Hepatocyte (in vitro differentiated cells): Measurements from ENCODE around the gene TPM4. TPM values are rescaled to one million over a fixed set of nuclear protein-coding genes. Genes with fewer than 3 reads are reported as not detected.

Source experiments
- DNase-seq: peaks from one replicate; pipeline ENCODE4 v3.0.0-alpha.2; 2016; ENCODE audit warnings: low spot score
- H2AFZ ChIP-seq: fragments of 200-600 bp; sonication (generic); 2 replicates; pipeline ENCODE4 v1.6.0; 2016; ENCODE audit warnings: antibody characterized with exemption, mild to moderate bottlenecking
- H3K27ac ChIP-seq: fragments of 200-600 bp; sonication (generic); 2 replicates; pipeline ENCODE4 v1.5.1; 2016; ENCODE audit warnings: mild to moderate bottlenecking
- H3K27me3 ChIP-seq: fragments of 200-600 bp; sonication (generic); 2 replicates; pipeline ENCODE4 v1.6.1; 2016
- H3K36me3 ChIP-seq: fragments of 200-600 bp; sonication (generic); replicated peaks from 2 replicates; pipeline ENCODE4 v1.5.1; 2016; ENCODE audit warnings: low read depth; ENCODE audit not compliant: insufficient read depth
- H3K4me1 ChIP-seq: fragments of 200-600 bp; sonication (generic); 2 replicates; pipeline ENCODE4 v1.5.1; 2016; ENCODE audit warnings: mild to moderate bottlenecking, moderate library complexity; ENCODE audit not compliant: insufficient read depth
- H3K4me2 ChIP-seq: fragments of 200-600 bp; sonication (generic); 2 replicates; pipeline ENCODE4 v1.6.0; 2016
- H3K4me3 ChIP-seq: fragments of 200-600 bp; sonication (generic); 2 replicates; pipeline ENCODE4 v1.5.1; 2016; ENCODE audit warnings: mild to moderate bottlenecking
- H3K79me2 ChIP-seq: fragments of 200-600 bp; sonication (generic); 2 replicates; pipeline ENCODE4 v1.6.0; 2017; ENCODE audit warnings: mild to moderate bottlenecking
- H3K9me2 ChIP-seq: fragments of 200-600 bp; sonication (generic); replicated peaks from 2 replicates; pipeline ENCODE4 v1.6.0; 2017; ENCODE audit warnings: mild to moderate bottlenecking; ENCODE audit not compliant: insufficient read depth
- H3K9me3 ChIP-seq: fragments of 200-600 bp; sonication (generic); 2 replicates; pipeline ENCODE4 v1.5.1; 2016; ENCODE audit warnings: low read depth, mild to moderate bottlenecking
- H4K20me1 ChIP-seq: fragments of 200-600 bp; sonication (generic); 2 replicates; pipeline ENCODE4 v1.6.0; 2016; ENCODE audit warnings: mild to moderate bottlenecking; ENCODE audit not compliant: insufficient read depth, poor library complexity, severe bottlenecking
- EZH2 ChIP-seq: fragments of 200-600 bp; sonication (generic); IDR thresholded peaks from 2 replicates; pipeline ENCODE4 v1.6.1; 2016; ENCODE audit warnings: antibody characterized with exemption, mild to moderate bottlenecking, borderline replicate concordance
- EZH2phosphoT487 ChIP-seq: fragments of 200-600 bp; sonication (generic); IDR thresholded peaks from one replicate; pipeline ENCODE4 v1.6.1; 2018; ENCODE audit warnings: antibody characterized with exemption, mild to moderate bottlenecking, low read depth, moderate library complexity; ENCODE audit not compliant: unreplicated experiment, severe bottlenecking
- WGBS: methylation state at CpG from one replicate; pipeline ENCODE4 v1.1.6; 2016; ENCODE audit warnings: low lambda C conversion rate; ENCODE audit errors: missing lambda C conversion rate; 5-methylcytosine and 5-hydroxymethylcytosine counted together
- polyA plus RNA-seq: library from polyadenylated mRNA; unstranded; fragments of >200 nt; fragmentation: Nextera tagmentation; extraction: Ambion mirVana; gene quantifications from 2 replicates; pipeline ENCODE4 v1.2.1, GENCODE V29; 2016
- total RNA-seq: library from RNA; depleted of rRNA; stranded (reverse); fragments of >200 nt; gene quantifications from 2 replicates; pipeline ENCODE4 v1.2.3, GENCODE V29; 2014
- TF ChIP-seq, protein P1 (sequence below): fragments of 200-600 bp; sonication (generic); IDR thresholded peaks from 2 replicates; pipeline ENCODE4 v1.5.1; 2016; ENCODE audit warnings: antibody characterized with exemption, mild to moderate bottlenecking; ENCODE audit not compliant: poor library complexity

TPM4 gene
- total and polyA plus RNA-seq, 2 experiments from 2014 or later: 337 to 417 TPM

DNA sequence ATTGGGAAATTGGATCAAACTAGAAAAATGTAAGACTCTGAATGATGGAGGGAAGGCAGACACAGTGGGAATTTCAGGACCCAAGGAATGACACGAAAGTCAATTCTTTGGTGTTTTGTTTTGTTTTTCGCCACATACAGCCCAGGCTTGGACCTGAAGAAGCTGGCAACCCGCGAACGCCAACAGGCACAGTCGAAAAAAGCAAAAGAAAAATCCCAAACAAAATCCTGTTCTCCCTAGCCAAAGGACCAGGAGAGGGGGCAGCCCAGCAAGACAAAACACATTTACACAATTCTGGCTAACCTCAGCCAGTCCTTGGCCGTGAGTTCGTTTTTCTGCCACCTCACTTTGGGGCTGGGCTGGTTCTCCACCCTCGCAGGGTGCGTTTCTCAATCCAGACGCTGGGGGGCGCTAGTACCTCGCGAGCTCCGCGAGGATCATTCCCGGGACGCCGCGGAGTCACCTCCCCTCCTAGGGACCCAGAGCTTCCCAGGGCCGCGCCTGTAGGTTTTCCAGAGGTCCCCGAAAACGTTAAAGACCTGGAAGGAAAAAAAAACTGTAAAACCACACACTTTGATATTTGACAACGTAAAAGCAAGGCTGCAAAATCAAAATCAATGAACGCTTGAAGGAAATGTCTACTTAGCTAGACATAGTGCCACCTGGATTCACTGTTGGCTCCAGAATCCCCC lies 34.9 kb upstream of the TPM4 start:
- Histone ChIP-seq H3K36me3 (no peaks in the 10 kb centered on the region), H3K4me3 (no peak overlapping the region), H4K20me1 (no peaks in the 10 kb centered on the region), H3K4me2 (peak overlapping the region; percentile 71), H3K27ac (no peak overlapping the region), H3K4me1 (no peaks in the 10 kb centered on the region), H2AFZ (peak overlapping the region; percentile 58), H3K27me3 (no peaks in the 10 kb centered on the region), H3K9me2 (no peaks in the 10 kb centered on the region), H3K79me2 (no peaks in the 10 kb centered on the region), H3K9me3 (no peaks in the 10 kb centered on the region)
- DNase-seq: peak; percentile 85
- 22% methylated on average over 26 of the region's 26 CpGs for WGBS
- no peak for TF ChIP-seq EZH2phosphoT487
- TF ChIP-seq, protein P1, sequence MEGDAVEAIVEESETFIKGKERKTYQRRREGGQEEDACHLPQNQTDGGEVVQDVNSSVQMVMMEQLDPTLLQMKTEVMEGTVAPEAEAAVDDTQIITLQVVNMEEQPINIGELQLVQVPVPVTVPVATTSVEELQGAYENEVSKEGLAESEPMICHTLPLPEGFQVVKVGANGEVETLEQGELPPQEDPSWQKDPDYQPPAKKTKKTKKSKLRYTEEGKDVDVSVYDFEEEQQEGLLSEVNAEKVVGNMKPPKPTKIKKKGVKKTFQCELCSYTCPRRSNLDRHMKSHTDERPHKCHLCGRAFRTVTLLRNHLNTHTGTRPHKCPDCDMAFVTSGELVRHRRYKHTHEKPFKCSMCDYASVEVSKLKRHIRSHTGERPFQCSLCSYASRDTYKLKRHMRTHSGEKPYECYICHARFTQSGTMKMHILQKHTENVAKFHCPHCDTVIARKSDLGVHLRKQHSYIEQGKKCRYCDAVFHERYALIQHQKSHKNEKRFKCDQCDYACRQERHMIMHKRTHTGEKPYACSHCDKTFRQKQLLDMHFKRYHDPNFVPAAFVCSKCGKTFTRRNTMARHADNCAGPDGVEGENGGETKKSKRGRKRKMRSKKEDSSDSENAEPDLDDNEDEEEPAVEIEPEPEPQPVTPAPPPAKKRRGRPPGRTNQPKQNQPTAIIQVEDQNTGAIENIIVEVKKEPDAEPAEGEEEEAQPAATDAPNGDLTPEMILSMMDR: peak; percentile 97

GRCh38 chr19:16041991-16042386 lies 34.3 kb upstream of the TPM4 start:
- Histone ChIP-seq H3K9me2 (no peaks in the 10 kb centered on the region), H3K27me3 (no peaks in the 10 kb centered on the region), H3K36me3 (no peaks in the 10 kb centered on the region), H3K79me2 (no peaks in the 10 kb centered on the region), H3K4me1 (no peaks in the 10 kb centered on the region), H3K27ac (no peak overlapping the region), H3K4me2 (peak overlapping the region; percentile 71), H3K9me3 (no peaks in the 10 kb centered on the region), H3K4me3 (no peak overlapping the region), H4K20me1 (no peaks in the 10 kb centered on the region), H2AFZ (peak overlapping the region; percentile 4)
- TF ChIP-seq EZH2phosphoT487 (no peak), EZH2 (no peak)
- TF ChIP-seq, protein P1: no peak
- WGBS: 70% methylated on average over 9 of the region's 9 CpGs
- DNase-seq: no peak

GRCh38 chr19:16042533-16043085 lies 33.7 kb upstream of the TPM4 start:
- DNase-seq: no peak
- no peaks in the 10 kb centered on the region for H3K4me1 ChIP-seq
- H3K9me2 ChIP-seq: no peaks in the 10 kb centered on the region
- H4K20me1 ChIP-seq: no peaks in the 10 kb centered on the region
- no peaks in the 10 kb centered on the region for H3K36me3 ChIP-seq
- no peak overlapping the region for H3K27ac ChIP-seq
- no peaks in the 10 kb centered on the region for H3K79me2 ChIP-seq
- H3K4me3 ChIP-seq: no peak overlapping the region
- no peaks in the 10 kb centered on the region for H3K27me3 ChIP-seq
- no peak overlapping the region for H3K4me2 ChIP-seq
- 67% methylated on average over 4 of the region's 4 CpGs for WGBS
- H2AFZ ChIP-seq: no peak overlapping the region
- TF ChIP-seq EZH2phosphoT487 (no peak), EZH2 (no peak)
- TF ChIP-seq, protein P1: no peak
- H3K9me3 ChIP-seq: no peaks in the 10 kb centered on the region
